ENCODE measurements around the gene EVI5.
A peak's percentile ranks its signal among the peaks of the same experiment; 100 is the strongest.
"Not testable (repeated sequence)": the region's sequence is repeated elsewhere in the genome, so short reads cannot be mapped to it uniquely, and the experiment has no call there.

EVI5 gene

DNA sequence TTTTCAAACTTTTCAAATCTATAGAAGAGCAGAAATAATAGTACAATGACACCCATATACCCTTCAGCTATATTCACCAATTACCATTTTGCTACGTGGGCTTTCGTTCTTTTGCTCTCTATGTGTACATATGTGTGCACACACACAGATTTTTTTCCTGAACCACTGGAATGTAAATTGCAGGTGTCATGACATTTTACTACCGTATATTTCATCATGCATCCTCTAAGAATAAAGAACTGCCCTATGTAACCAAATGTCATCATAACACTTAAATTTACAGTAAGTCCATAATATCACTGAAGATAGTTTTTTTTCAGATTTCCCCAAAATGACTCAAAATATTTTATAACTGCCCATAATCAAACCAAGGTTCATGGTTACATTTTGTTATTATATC lies 209.8 kb downstream of the EVI5 start:
- DNase-seq (ENCODE audit: low spot score), result no peak

DNA sequence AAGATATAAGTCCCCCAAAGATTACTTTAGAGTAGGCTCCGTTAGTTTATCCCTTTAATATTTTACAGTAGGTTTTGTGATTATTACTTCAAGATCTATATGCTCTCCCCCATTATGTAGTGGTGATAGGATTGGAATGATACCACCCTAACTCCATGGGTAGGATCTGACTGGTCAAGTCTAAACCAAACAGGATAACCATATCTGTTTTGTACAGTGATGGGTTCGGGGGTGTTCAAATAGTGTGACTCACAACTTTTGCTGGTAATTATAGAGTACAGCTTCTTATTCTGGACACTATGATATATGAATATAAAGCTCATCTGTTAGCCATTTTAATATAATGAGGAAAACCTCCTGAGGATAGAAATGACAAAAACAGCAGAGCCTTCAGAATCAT lies 212.4 kb downstream of the EVI5 start:
- DNase-seq (ENCODE audit: low spot score), result no peak

DNA sequence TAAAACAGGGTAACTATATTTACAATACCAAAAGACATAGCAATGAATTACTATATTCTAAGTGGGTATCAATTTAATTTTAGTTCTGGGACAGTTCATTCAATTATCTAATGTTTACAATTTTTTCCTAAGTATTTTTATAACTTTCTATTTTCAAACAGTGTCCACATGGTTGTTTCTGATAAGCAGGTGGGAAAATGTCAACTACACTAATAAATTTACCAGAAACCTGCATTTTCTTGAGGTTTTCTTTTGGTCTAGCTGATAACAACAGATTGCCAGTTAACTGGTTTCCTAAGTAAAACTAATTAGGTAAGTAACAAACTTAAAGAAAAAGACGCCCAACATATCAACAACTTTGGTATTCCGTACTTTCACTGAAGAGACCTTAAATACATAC lies 213.3 kb downstream of the EVI5 start:
- DNase-seq (ENCODE audit: low spot score), result no peak

DNA sequence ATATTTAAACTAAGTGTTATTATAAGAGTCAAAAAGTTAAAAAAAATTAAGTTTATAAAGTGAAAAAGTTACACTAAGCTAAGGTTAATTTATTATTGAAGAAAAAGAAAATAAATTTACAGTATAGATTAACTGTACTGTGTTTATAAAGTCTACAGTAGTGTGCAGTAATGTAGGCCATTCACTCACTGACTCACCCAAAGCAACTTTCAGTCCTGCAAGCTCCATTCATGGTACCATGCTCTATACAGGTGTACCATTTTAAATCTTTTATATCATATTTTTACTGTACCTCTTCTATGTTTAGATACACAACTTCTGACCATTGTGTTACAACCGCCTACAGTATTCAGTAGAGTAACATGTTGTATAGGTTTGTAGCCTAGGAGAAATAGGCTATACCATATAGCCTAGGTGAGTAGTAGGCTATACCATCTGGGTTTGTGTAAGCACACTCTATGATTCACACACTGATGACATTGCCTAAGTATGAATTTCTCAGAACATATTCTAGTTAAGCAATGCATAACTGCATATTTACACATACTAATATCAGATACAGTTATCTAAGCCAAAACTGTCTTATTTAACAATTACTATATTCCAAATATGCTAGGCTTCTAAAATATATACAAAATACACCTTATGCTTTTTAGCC lies 217.6 kb downstream of the EVI5 start:
- no peak for DNase-seq (ENCODE audit: low spot score)

DNA sequence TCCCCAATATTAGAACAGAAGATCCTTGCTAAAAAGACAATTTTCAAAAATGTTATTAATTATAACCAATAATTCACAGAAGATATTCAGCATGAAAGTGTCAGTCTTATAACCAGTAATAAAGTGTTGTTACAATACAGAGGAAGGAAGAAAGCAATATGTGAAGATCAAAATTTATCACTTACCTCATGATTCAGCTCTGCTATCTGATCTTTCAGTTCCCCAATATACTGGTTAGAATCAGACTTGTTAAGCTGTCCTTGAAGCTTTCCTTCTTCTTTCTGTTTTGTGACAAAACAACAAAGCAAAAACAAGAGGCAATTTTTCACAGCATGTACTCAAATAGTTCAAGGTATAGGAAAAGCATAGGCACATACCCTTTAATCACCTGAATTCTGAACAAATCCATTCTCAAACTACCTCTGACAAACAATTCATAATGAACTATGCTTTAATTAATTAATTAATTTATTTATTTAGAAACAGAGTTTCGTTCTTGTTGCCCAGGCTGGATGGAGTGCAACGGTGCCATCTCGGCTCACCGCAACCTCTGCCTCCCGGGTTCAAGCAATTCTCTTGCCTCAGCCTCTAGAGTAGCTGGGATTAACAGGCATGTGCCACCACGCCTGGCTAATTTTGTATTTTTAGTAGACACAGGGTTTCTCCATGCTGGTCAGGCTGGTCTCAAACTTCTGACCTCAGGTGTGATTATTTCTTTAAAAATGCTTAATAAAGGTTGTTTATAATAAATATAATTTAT lies 221.3 kb downstream of the EVI5 start:
- DNase-seq (ENCODE audit: low spot score), result no peak

DNA sequence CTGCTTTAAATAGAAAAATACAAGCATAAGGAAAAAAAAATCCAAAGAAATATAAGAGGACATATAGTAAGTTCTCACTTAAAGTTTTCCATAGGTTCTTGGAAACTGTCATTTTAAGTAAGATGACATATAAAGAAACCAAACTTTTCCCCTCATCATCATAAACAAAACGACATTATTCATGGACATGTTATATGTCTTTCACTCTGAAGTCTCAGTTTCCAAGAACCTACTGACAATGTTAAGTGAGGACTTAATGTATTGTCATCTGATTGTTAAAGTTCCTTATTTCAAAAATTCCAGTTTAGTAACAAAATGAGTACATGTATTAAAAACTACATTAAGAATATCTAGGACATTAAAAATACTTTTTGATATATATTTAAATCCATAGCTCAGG lies 228.6 kb downstream of the EVI5 start:
- no peak for DNase-seq (ENCODE audit: low spot score)

DNA sequence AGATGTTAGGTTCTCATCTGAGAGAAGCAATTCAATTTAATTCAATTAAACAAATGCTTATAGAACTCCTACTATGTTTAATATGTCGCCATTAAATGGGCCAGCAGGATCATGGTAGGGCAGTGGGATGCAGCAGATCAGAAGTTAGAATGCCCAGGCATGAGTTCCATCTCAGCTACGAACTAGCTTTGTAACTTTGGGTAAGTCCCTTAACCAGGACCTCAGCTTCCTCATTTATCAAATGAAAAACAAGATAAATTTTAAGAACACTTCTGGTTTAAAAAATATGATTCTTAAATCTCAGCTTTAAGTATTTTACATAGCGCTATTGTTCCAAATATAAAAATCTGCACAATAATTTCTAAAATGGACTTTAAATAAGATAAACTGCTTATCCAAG lies 230.7 kb downstream of the EVI5 start:
- DNase-seq (ENCODE audit: low spot score), result no peak

DNA sequence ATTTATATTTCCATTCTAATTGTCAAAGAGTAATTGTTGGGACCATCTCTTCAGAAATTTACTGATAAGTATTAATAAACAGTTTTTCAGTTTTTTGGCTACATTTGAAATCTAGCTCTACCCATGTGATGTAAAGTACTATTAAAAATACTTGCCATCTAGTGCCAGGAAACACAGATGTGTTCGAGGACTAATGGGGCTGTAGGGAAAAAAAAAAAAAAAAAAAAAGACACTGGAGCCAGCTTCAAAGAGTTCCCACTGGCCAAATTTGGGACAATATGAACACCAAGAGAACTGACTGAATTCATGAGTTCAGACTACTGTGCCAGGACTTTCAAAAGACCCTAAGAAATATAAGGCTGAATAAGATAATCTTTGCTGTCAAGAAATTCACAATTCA lies 233.0 kb downstream of the EVI5 start:
- DNase-seq (ENCODE audit: low spot score), result no peak

DNA sequence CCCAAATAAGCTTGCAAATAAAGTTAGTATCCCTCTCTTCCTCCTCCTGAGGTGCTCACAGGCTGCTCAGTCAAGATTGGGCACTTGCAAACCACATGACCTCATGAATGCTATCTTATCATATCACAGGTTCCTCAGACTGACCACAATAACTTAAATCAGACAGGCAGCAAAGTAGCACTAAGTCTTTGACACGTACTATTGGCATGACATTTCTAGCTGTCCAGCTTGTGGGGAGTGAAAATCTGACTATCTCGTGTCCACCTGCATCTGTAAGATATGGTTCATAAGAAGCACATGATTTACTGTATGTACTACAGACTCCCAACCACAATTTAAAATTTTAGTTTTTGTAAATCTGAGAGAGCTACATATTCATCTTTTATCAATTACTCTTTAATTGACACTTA lies 240.1 kb downstream of the EVI5 start:
- DNase-seq (ENCODE audit: low spot score), result no peak

DNA sequence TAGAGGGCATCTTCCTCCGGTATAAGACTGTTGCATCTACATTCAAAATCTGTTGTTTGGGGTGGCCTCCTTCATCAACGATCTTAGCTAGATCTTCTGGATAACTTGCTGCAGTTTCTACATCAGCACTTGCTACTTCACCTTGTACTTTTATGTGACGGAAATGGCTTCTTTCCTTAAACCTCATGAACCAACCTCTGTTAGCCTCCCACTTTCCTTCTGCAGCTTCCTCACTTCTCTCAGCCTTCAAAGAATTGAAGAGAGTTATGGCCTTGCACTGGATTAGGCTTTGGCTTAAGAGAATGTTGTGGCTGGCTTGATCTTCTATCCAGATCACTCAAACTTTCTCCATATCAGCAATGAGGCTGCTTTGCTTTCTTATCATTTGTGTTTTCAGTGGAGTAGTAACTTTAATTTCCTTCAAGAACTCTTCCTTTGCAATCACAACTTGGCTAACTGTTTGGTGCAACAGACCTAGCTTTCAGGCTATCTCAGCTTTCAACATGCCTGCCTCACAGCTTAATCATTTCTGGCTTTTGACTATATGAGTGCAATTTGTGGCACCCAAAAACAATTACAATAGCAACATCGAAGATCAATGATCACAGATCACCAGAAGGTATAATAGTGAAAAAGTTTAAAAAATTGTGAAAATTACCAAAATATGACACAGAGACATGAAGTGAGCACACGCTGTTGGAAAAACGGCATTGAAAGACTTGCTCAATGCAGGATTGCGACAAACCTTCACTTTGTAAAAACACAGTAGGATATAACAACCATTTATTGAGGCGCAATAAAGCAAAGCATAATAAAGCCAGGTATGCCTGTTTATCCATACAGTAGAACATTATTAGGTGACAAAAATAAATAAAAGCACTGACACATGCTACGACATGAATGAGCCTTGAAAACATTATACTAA lies 241.5 kb downstream of the EVI5 start:
- DNase-seq (ENCODE audit: low spot score), result no peak

DNA sequence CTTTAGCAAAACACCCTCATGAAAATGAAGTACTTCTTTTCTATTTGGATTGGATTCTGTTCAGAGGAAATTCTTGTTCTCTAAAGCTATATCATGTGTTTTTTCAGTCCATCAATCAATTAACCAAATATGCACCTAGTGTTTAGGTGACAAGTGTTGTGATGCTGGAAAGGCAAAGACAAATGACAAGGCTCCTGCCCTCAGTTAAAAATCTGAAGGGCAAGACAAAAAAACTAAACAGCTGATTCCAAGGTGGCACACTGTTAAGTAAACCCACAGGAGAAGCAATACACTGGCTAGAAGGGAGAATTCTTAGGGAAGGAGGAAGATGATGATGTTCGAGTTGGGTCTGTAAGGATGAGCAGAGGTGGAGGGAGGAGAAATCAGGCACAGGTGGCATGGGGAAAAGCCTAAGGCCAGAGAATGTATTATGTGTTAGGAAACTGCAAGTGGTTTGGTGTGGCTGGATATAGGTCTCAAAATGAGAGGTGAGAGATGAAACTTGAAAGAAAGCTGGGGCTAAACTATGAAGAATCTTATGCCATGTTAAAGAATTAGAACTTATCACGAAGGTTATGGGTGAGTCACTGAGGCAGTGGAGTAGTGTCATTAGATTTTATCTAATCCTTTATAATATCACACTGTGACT lies 246.4 kb downstream of the EVI5 start:
- DNase-seq (ENCODE audit: low spot score), result peak; percentile 2

DNA sequence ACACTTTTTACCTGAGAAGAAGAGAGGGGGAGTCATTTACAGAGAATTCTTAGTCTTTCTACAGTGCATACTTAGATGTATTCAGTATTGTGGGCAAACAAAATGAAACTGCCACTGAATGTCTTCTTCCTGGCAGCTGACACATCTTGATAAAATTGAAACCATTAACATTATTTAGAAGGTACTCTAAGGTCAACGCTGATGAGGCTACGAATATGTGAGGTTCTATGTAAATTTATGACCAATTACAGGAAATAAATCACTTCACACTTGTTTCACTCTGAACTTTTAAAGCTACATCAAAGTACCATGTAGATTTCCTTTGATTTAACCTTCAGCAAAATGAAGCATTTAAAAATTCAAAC lies 246.9 kb downstream of the EVI5 start:
- DNase-seq (ENCODE audit: low spot score), result peak; percentile 37

DNA sequence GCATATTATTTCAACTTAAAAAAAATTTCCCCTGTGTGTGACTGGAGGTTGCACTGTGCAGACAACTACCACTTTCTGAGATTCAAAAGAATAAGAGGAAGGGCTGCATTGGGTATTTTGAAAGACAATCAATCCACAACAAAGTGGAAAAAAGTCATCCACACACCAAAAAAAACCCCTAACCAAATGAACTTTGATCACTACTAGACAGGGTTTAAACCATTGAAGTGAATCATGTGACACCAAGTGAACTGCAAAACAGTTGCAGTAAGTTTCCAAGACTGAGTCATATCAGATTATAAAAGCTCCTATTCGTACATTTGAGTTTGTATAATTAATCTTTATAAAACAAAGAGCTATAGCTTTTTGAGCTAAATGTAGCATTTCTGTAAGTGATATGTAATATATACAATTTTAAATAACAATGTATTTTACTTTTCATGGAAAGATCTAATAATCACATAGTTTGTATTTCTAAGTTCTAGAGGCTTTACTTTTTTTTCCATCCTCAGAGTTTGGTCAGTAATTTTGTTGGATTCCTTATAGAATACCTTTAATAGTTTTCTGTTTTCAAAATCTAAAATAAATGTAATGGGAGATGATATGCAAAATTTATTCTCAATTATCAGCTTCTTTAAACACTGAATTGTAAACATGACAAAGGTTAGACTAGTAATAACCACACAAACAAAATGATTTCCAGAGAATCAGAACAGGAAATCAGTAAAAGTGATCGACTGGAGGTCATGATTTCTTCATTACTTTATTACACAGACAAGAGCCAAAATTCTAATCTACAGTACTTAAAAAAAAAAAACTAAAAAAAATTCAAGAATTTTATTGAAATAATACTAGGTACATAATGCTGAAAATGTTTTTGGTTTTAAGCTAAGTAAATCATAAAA lies 247.7 kb downstream of the EVI5 start:
- DNase-seq (ENCODE audit: low spot score), result peak; percentile 41

DNA sequence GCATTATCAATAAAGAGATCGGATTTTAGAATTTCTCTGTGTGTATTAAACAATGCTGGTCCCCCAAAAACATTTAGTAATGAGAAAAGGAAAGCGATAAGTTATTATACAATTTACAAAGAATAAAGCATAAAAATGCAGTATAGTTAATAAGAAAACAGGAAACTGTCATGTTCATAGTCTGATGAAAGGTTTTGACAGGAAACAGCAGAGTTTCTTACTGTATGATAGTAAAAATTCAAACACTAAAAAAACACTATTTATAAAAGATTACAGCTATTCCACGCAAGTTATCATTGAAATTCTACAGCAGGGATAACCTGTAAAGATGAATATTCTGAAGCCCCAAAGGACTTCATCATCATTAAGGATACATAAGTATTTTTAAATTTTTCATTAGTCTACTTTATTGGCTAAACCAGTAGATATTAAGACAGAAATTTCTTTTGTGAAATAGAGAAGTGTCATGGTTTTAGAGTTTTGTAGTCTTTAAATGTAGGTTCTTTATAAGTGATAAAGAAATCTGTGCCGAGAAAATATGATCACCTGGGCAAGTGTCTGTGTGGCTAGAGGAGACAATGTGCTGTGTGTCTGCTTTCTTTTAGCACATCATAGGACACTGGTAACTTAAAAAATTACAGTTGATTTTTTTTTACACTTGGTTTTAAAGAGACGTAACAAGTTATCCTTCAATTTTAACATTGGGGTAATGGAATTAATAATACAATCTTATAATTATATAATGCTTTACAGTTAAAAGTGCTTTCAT lies 248.5 kb downstream of the EVI5 start:
- DNase-seq (ENCODE audit: low spot score), result no peak

DNA sequence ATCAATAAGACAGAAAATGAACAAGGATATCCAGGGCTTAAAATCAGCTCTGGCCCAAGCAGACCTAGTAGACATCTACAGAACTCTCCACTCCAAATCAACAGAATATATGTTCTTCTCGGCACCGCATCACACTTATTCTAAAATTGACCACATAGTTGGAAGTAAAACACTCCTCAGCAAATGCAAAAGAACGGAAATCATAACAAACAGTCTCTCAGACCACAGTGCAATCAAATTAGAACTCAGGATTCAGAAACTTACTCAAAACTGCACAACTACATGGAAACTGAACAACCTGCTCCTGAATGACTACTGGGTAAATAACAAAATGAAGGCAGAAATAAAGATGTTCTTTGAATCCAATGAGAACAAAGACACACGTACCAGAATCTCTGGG lies 252.5 kb downstream of the EVI5 start:
- not testable (repeated sequence) for DNase-seq (ENCODE audit: low spot score)

DNA sequence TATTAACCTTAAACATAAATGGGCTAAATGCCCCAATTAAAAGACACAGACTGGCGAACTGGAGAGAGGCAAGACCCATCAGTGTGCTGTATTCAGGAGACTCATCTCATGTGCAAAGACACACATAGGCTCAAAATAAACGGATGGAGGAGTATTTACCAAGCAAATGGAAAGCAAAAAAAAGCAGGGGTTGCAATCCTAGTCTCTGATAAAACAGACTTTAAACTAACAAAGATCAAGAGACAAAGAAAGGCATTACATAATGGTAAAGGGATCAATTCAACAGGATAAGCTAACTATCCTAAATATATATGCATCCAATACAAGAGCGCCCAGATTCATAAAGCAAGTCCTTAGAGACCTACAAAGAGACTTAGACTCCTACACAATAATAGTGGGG lies 253.0 kb downstream of the EVI5 start:
- DNase-seq (ENCODE audit: low spot score), result not testable (repeated sequence)

DNA sequence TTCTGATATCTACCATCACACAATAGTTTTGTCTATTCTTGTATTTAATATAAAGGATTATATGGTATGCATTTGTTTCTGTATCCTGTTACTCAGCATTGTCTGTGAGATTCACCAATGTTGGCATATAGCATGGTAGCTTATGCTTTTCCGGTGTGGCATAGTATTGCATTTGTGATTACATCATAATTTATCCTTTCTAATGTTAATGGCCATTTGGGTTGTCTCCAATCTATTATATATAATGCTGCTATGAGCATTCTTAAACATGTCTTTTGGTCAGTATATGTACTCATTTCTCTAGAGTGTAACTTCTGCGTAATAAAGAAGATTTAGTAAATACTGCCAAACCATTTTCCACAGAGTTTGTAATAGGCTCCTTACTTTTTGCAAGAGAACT lies 257.2 kb downstream of the EVI5 start:
- no peak for DNase-seq (ENCODE audit: low spot score)

DNA sequence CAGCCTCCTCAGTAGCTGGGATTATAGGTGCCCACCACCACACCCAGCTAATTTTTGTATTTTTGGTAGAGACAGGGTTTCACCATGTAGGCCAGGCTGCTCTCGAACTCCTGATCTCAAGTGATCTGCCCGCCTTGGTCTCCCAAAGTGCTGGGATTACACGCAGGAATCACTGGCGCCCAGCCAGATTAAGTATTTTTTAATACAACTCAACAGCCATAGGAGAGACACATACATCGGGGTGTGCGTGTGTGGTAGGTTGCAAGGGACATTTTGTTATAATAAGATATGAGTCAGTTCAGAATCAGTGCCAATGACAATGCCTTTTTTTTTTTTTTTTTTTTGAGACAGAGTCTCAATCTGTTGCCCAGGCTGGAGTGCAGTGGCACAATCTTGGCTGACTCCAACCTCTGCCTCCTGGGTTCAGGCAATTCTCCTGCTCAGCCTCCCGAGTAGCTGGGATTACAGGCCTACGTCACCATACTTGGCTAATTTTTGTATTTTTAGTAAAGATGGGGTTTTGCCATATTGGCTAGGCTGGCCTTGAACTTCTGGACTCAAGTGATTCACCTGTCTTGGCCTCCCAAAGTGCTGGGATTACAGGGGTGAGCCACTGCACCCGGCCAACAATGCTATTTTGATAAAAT lies 259.8 kb downstream of the EVI5 start:
- not testable (repeated sequence) for DNase-seq (ENCODE audit: low spot score)

DNA sequence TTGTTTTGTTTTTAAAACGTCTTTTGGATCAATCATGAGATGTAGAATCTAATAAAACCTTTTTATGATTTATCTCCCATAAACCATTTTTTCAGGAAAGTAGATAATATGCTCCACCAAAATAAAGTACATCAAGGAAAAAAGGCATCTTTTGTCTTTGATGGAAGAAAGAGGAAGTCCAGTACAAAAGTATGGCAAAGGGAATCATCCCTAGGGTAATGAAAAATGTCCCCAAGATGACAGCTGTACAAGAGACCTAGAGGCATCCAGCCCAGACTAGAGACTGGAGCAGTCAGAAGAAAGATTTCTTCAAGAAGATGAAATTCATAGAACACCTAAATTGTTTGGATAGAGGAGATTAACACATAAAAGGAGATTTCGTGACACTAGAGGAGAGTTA lies 265.9 kb downstream of the EVI5 start:
- no peak for DNase-seq (ENCODE audit: low spot score)

DNA sequence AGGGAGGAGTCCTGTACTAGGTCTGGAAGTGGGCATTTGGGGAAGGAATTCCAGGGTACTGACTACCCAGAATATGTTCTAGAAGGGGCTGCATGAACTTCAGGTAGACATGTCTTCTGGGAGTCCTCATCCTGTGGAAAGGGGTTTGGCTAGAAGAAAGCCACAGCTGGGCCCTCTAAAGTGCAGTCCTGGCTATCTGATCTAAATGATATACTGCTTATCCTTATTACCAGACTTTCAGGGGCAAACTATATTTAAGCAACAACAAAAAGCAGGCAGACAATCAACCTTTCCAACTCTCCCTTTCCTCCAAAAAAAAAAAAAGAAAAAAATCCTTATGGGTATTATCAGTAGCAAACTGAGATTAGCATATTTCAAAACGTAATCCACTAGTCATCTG lies 268.3 kb downstream of the EVI5 start:
- no peak for DNase-seq (ENCODE audit: low spot score)
